Stimulated activated naive CD8-positive, alpha-beta T cell treated with anti-CD3 and anti-CD28 coated beads, Interleukin-15, amount 100 ng/mL, for 72 hours (primary cell): ENCODE results near the gene CDV3.
A peak's percentile ranks its signal among the peaks of the same experiment; 100 is the strongest.
"Not testable (repeated sequence)": the region's sequence is repeated elsewhere in the genome, so short reads cannot be mapped to it uniquely, and the experiment has no call there.

Source experiments
- ATAC-seq: fragments of 150-1000 bp; cut with Tn5 transposase; 2 replicates; pipeline ENCODE4 v1.10.0; 2021; ENCODE audit warnings: mild to moderate bottlenecking, moderate library complexity
- DNase-seq, 2 donors: peaks; one replicate each; pipeline ENCODE4 v3.0.0; 2021 to 2022
- H3K27ac Mint-ChIP-seq, 2 donors: one replicate each; pipeline ENCODE4 v1.8.0; 2022; ENCODE audit warnings: mild to moderate bottlenecking in 2 of 2, mixed read lengths in 2 of 2, moderate library complexity in 2 of 2
- H3K27me3 Mint-ChIP-seq: one replicate; pipeline ENCODE4 v1.8.0; 2022; ENCODE audit warnings: mixed read lengths
- H3K4me1 Mint-ChIP-seq: one replicate; pipeline ENCODE4 v1.8.0; 2022; ENCODE audit warnings: mild to moderate bottlenecking, mixed read lengths
- H3K4me3 Mint-ChIP-seq, 2 donors: one replicate each; pipeline ENCODE4 v1.8.0; 2022; ENCODE audit warnings: mild to moderate bottlenecking in 2 of 2, mixed read lengths in 2 of 2, moderate library complexity in 1 of 2
- H3K9me3 Mint-ChIP-seq, 2 donors: one replicate each; pipeline ENCODE4 v1.8.0; 2022; ENCODE audit warnings: mixed read lengths in 2 of 2

Gene CDV3

DNA sequence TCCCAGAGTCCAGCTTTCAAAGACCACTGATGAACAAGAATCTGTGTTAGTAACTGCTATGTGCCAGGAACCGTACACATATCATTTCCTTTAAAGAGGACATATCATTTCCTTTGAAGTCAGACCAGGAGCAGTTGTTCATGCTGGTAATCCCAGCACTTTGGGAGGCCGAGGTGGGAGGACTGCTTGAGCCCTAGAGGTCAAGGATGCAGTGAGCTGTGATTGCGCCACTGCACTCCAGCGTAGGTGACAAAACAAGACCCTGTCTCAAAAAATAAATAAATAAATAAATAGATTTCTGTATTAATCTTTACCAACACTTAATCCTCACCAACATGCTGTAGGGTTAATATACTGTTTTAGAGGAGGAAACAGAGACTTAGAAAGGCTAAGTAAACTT is 23.9 kb upstream of the CDV3 start:
- DNase-seq: no peak
- Mint-ChIP-seq H3K9me3 (peaks cover 0 to 7% of the 10 kb centered on the region in 2 donors), H3K27ac (no peak overlapping the region), H3K27me3 (no peaks in the 10 kb centered on the region), H3K4me3 (no peak overlapping the region), H3K4me1 (no peaks in the 10 kb centered on the region)
- ATAC-seq: no peak

DNA sequence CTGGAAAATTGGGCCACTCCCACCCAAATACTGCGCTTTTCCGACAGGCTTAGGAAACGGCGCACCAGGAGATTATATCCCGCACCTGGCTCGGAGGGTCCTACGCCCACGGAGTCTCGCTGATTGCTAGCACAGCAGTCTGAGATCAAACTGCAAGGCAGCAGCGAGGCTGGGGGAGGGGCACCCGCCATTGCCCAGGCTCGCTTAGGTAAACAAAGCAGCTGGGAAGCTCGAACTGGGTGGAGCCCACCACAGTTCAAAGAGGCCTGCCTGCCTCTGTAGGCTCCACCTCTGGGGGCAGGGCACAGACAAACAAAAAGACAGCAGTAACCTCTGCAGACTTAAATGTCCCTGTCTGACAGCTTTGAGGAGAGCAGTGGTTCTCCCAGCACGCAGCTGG is 21.9 kb upstream of the CDV3 start:
- not testable (repeated sequence) for H3K4me1 Mint-ChIP-seq, H3K27me3 Mint-ChIP-seq, DNase-seq, H3K4me3 Mint-ChIP-seq, H3K9me3 Mint-ChIP-seq, ATAC-seq, H3K27ac Mint-ChIP-seq

DNA sequence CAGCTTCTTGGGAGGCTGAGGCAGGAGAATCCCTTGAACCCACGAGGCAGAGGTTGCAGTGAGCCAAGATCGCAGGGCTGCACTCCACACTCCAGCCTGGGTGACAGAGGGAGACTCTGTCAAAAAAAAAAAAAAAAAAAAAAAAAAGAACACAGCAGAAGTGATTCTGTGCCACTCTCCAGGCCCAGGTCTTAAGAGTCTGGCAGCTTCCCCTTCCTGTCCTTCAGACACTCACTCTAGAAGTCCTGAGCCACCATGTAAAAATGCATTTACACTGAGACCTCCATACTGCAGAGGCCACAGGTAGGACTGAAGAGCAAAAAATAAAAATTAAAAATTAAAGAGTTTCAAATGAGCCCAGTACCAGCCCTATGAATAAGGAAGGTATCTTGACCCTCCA is 11.8 kb upstream of the CDV3 start:
- Mint-ChIP-seq H3K4me3 (no peak overlapping the region), H3K27me3 (no peaks in the 10 kb centered on the region), H3K9me3 (peaks cover 0 to 6% of the 10 kb centered on the region in 2 donors), H3K4me1 (no peaks in the 10 kb centered on the region), H3K27ac (no peak overlapping the region)
- no peak for ATAC-seq
- DNase-seq: no peak

DNA sequence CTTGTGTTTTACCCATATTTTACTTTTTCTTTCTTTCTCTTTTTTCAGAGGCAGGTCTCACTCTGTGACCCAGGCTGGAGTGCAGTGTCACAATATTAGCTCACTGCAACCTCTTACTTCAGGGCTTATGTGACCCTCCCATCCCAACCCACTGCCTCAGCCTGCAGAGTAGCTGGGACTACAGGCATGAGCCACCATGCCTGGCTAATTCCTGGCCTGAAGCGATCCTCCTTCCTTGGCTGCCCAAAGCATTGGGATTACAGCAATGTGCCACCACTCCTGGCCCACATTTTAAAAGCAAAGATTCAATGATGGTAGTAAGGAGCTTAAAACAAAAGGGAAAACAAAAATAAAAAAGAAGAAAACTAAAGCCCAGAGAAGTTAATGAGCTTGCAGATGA is 11.1 kb upstream of the CDV3 start:
- H3K27me3 Mint-ChIP-seq: no peaks in the 10 kb centered on the region
- DNase-seq: no peak
- ATAC-seq: no peak
- H3K4me3 Mint-ChIP-seq: no peak overlapping the region
- H3K27ac Mint-ChIP-seq: no peak overlapping the region
- H3K9me3 Mint-ChIP-seq: peaks cover 0 to 6% of the 10 kb centered on the region in 2 donors
- no peaks in the 10 kb centered on the region for H3K4me1 Mint-ChIP-seq

DNA sequence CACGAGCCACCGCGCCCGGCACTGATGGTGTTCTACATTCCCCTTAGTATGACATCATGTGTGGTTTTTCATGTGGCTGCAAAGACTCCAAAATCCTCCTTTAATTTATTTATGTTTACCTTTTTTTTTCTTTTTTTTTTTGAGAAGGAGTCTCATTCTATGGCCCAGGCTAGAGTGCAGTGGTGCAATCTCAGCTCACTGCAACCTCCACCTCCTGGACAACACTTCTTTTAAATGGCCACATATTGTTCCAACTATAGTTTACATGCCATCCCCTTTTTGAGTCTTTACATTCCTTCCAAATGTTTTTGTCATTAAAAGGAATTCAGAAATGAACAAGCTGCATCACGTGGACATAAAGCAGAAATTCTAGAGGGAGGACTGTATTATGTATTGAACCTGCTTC is 10.3 kb upstream of the CDV3 start:
- H3K4me3 Mint-ChIP-seq: no peak overlapping the region
- H3K27ac Mint-ChIP-seq: no peak overlapping the region
- peaks cover 0 to 6% of the 10 kb centered on the region in 2 donors for H3K9me3 Mint-ChIP-seq
- no peaks in the 10 kb centered on the region for H3K4me1 Mint-ChIP-seq
- no peaks in the 10 kb centered on the region for H3K27me3 Mint-ChIP-seq
- no peak for DNase-seq
- no peak for ATAC-seq

DNA sequence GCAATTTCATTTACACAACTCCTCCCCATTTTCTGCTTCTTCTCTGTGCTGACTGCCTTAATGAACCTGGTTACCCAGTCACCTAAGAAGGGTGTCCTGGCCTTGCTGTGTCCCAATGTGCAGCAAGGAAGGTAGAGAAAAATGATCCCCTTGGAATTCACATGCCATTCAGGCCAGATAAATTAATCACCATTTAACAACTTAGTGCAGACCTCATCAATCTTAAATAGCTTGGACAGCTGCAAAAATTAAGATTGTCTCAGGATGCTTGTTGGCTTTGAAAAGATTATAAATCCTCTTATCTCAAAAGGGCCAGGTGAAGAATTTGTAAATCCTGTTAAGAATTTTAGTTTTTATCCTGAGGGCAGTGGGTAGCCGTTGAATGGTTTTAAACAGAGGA is 9.7 kb upstream of the CDV3 start:
- peak overlapping the region in 1 of 2 donors; percentile 13 for H3K27ac Mint-ChIP-seq
- no peaks in the 10 kb centered on the region for H3K4me1 Mint-ChIP-seq
- H3K27me3 Mint-ChIP-seq: no peaks in the 10 kb centered on the region
- no peak overlapping the region for H3K4me3 Mint-ChIP-seq
- no peak for ATAC-seq
- DNase-seq: no peak
- H3K9me3 Mint-ChIP-seq: peaks cover 0 to under 1% of the 10 kb centered on the region in 2 donors

DNA sequence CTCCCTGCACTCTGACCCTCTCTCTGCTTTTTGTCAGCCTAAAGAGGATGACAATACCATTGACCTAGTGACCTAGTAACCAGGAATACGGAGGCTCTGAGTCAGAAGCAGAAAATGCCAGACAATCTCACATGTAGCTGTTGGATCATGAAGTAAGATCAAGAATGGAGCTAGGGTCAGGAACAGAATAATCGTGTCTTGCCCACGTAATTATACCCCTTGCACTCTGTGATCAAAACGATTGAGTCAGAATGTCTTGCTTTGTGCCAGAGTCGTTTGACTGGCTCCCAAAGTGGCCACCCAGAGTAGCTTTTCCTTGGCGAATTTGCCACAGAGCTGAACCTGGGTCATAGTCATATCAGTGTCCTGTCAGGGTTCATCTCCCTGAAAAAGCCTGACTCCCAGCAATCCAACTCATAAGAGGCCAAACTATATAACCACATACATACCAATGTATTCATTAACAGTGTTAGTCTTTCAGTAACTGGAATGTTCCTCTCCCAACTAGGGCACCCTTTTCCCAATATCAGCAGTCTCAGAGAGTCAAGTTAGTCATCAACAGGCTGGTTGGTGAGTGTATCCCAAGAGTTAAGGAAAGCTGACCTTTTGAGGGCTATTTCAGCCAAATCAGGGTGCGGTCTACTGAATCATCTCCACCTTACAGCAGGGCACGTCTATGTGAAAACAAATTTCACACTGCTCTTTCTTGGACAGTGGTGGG is 5.0 kb upstream of the CDV3 start:
- ATAC-seq (no peak), DNase-seq (no peak)
- Mint-ChIP-seq H3K9me3 (no peaks in the 10 kb centered on the region), H3K27me3 (no peaks in the 10 kb centered on the region), H3K4me3 (no peak overlapping the region), H3K27ac (no peak overlapping the region), H3K4me1 (peaks cover 30% of the 10 kb centered on the region)

DNA sequence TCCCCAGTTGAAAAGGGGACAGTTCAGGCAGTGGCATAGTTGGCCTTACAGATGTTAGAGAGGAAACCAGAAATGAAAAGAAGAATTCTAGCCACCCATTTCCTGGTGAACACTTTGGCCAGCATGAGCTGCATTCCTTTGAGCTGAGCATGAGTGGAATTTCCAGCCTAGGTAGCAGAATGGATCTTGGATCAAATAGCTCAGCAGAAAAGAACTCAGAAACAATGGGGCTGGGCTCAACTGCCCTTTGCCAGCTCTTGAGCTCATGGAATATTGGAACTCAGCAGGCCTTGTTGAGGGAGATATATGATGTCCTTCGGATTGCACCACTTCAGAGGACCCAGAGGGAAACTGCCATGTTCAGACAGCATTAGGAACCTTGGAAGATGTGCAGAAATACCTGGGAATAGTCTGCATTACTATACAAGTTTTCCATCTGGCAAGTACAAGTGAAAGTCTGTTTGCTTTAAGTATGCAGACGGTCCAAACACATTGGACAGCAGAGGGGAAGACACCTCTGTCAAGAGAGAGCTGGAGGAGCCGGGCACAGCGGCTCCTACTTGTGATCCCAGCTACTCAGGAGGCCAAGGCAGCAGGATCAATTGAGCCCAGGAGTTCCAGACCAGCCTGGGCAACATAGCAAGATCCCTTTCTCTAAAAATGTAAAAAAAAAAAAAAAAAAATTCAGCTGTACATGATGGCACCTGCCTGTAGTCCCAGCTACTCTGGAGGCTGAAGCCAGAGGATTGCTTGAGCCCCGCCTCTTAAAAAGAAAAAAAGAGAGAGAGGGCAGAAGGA is 3.1 kb upstream of the CDV3 start:
- no peak overlapping the region for H3K4me3 Mint-ChIP-seq
- no peak for ATAC-seq
- H3K27me3 Mint-ChIP-seq: no peaks in the 10 kb centered on the region
- H3K4me1 Mint-ChIP-seq: peaks cover 30% of the 10 kb centered on the region
- no peak overlapping the region for H3K27ac Mint-ChIP-seq
- no peaks in the 10 kb centered on the region for H3K9me3 Mint-ChIP-seq
- no peak for DNase-seq

DNA sequence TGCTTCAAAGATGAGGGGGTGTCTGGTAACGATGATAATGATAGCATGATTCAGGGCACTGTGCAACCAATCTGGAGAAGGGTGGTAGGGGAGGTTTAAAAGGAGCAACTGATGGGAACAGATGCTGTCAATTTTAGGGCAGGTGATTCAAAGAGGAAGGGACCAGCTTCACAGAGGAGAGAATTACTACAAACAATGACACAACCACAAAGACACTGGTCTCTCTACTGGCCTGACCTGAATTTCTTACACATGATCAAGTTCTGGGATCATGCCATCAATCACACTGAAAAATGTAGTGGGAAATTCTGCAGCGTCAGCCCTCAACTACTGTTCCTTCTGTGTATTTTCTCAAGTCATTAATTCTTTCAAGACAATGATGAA is 2.6 kb upstream of the CDV3 start:
- Mint-ChIP-seq H3K9me3 (no peaks in the 10 kb centered on the region), H3K27me3 (no peaks in the 10 kb centered on the region), H3K27ac (no peak overlapping the region), H3K4me3 (no peak overlapping the region), H3K4me1 (peaks cover 34% of the 10 kb centered on the region)
- DNase-seq: no peak
- ATAC-seq: no peak

DNA sequence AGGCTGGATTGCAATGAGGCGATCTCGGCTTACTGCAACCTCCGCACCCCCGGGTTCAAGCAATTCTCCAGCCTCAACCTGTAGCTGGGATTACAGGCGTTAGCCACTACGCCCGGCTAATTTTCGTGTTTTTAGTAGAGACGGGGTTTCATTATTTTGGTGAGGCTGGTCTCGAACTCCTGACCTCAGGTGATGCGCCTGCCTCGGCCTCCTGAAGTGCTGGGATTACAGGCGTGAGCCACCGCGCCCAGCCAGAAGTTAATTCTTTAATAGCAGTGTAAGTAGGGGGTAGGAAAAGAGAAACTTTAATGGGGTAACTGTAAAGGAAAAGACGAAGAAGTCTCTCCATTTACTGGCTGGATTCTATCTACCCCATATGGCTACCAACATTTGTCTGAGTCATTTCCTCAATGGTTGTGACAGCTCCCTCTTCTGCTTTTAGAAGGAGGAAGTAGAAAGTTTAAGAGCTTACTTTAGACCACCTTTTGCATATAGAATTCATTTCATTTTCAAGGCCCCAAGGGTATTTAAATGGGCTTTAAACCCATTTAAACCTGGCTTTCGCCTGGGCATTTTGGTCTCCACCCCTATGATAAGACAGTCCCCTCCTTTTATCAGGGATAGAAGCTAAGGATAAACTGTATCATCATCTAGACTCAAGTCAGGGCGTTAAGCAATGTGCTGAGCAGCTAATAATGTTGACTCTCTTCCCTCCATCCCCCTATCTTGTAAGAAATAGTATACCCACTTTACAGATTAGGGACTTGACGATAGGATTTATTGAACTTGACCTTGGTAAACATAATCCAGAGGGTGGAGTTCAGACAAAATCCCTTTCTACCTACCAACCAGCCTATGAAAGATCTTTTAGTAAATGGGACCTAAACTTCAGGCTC is 1.1 kb upstream of the CDV3 start:
- Mint-ChIP-seq H3K4me1 (peaks cover 48% of the 10 kb centered on the region), H3K4me3 (peak overlapping the region; percentile 81 to 92), H3K27me3 (no peaks in the 10 kb centered on the region), H3K9me3 (no peaks in the 10 kb centered on the region), H3K27ac (peak overlapping the region; percentile 98 to 99)
- peak; percentile 28 to 38 for DNase-seq
- no peak for ATAC-seq

DNA sequence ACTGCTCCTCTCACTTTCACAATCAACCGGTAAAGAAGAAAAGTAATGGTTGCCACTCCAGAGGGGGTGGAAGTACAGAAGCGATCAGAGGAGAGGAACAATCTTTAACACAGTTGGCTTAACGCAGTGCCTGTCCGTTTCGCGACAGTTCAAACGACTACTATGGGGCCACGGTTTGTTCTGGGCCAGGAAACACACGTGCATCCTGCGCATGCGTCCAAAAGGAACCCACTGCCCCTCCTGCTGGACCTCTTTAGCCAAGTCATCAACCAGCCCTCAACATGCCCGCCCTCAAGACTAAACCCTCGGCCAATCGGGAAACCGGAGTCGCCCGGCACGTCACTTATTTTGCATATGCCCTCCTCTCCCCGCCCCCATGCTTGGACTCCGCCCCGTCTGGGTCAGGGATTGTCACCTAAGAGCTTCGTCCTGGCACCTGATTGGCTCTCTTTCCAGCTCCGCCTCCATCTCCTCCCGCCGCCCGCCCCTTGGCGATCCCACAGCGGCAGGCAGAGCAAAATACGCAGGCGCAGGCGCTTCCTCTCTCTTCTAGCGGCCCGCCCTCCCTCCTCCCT is 345 bp upstream of the CDV3 start:
- H3K27me3 Mint-ChIP-seq: no peaks in the 10 kb centered on the region

DNA sequence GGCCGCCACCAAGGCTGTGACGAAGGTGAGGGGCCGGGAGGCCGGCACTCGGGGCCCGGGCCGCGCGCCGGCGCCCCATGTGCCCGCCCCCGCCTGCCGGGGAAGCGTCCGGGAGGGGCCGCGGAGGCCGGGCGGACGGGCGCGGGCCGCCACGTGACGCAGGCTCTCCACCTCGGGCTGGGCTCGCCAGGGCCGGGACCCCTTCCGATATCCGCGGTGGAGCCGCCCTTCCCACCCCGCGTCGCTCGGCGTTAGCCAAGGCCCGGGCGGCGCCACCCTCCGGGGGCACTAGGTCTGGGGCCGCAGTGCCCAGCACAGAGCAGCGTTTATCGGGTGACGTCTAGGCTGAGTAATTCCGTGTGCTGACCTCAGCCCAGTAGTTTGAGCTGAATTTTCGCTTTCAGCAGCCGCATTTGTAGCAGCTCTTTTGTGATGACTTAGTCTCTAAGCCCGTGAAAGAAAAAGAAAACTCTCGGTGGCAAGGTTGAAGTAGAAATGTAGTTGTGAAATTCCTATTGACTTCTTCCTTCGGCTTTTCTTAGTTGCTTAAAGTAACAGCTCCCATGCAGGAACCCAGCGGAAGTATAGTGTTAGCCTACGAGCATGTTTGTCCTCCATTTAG is 885 bp downstream of the CDV3 start:
- Mint-ChIP-seq H3K4me3 (peak overlapping the region; percentile 89), H3K27ac (peak overlapping the region; percentile 91 to 98), H3K4me1 (peaks cover 68% of the 10 kb centered on the region), H3K27me3 (no peaks in the 10 kb centered on the region), H3K9me3 (no peaks in the 10 kb centered on the region)
- ATAC-seq (peak; percentile 83), DNase-seq (peak; percentile 87 to 94)

More for the DNA sequence above, 345 bp upstream of the CDV3 start:
- H3K27ac Mint-ChIP-seq: peak overlapping the region; percentile 98 to 99
- peaks cover 56% of the 10 kb centered on the region for H3K4me1 Mint-ChIP-seq
- ATAC-seq (peak; percentile 75), DNase-seq (peak; percentile 100)
- H3K4me3 Mint-ChIP-seq: peak overlapping the region; percentile 81 to 92
- H3K9me3 Mint-ChIP-seq: no peaks in the 10 kb centered on the region

DNA sequence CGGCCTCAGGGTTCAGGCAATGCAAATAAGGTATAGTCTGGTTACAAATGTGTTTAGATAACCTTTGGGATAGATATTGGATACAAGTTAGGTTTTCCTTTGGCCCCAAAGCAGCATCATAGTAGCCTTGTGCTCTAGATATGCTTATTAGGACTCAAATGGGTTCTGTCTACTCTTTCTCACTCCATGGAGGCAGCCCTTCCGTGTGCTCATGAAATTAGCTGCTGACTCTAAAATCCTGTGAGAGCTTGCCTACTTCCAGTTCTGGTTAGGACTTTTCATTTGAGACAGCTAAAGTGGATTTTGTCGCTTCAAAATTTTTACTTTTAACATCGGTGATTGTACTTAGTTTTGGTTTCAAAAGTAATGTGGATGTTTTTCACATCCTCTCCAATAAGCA is 1.6 kb downstream of the CDV3 start:
- H3K4me3 Mint-ChIP-seq: peak overlapping the region; percentile 89
- ATAC-seq (no peak), DNase-seq (no peak)
- no peaks in the 10 kb centered on the region for H3K27me3 Mint-ChIP-seq
- no peaks in the 10 kb centered on the region for H3K9me3 Mint-ChIP-seq
- peaks cover 67% of the 10 kb centered on the region for H3K4me1 Mint-ChIP-seq
- H3K27ac Mint-ChIP-seq: peak overlapping the region; percentile 91 to 98

DNA sequence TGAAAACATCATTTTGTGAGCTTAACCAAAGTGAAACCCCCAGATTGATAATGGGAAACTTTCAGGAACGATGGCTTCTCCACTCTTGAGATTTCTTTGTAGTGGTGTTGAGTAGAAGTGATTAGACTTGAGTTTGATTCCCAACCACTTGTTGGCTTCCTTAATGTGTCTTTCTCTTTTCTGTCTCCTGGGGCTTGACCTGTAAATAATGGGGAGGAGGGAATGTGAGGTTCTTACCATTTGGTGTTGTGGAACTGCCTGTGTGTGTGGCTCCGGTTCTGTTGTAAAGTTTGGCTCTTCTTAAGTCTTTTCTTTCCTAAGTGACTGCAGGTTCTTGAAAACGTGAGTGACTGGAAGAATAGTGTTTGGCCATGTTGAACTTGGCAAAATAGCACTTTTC is 2.7 kb downstream of the CDV3 start:
- ATAC-seq: no peak
- Mint-ChIP-seq H3K27me3 (no peaks in the 10 kb centered on the region), H3K4me1 (peaks cover 59% of the 10 kb centered on the region)

More for the DNA sequence above, 2.7 kb downstream of the CDV3 start:
- DNase-seq: no peak
- no peaks in the 10 kb centered on the region for H3K9me3 Mint-ChIP-seq
- peak overlapping the region; percentile 65 to 84 for H3K27ac Mint-ChIP-seq
- H3K4me3 Mint-ChIP-seq: peak overlapping the region; percentile 89
